GM19438 (cell line): ENCODE results near the gene APLN.

Source experiments
- ATAC-seq: cut with Tn5 transposase; IDR thresholded peaks from one replicate; pipeline ENCODE4 v1.9.1; 2021; ENCODE audit warnings: low read depth; ENCODE audit not compliant: unreplicated experiment

The APLN gene

GRCh38 chrX:129663171-129663570 is 8.4 kb upstream of the APLN start:
- no peak for ATAC-seq

GRCh38 chrX:129661369-129661768 is 6.6 kb upstream of the APLN start:
- ATAC-seq = no peak

- no peak for ATAC-seq
Observed at GRCh38 chrX:129659861-129660260, 5.1 kb upstream of the APLN start.

- no peak for ATAC-seq
Observed at GRCh38 chrX:129659141-129659540, 4.4 kb upstream of the APLN start.

- no peak for ATAC-seq
Observed at GRCh38 chrX:129658429-129658828, 3.7 kb upstream of the APLN start.

GRCh38 chrX:129655547-129656249 is 942 bp upstream of the APLN start:
- no peak for ATAC-seq

- peak; percentile 53 for ATAC-seq
Observed at GRCh38 chrX:129653971-129654651, 645 bp downstream of the APLN start.

GRCh38 chrX:129653181-129653970 is 1.4 kb downstream of the APLN start:
- ATAC-seq = no peak

- no peak for ATAC-seq
Observed at GRCh38 chrX:129652565-129653169, 2.1 kb downstream of the APLN start.

- ATAC-seq = no peak
Observed at GRCh38 chrX:129651756-129652564, 2.8 kb downstream of the APLN start.

- no peak for ATAC-seq
Observed at GRCh38 chrX:129650821-129651510, 3.8 kb downstream of the APLN start.

GRCh38 chrX:129650183-129650689 is 4.5 kb downstream of the APLN start:
- ATAC-seq = no peak

GRCh38 chrX:129649268-129650182 is 5.2 kb downstream of the APLN start:
- no peak for ATAC-seq

GRCh38 chrX:129648514-129649267 is 6.1 kb downstream of the APLN start:
- no peak for ATAC-seq

GRCh38 chrX:129647418-129648410 is 7.0 kb downstream of the APLN start:
- ATAC-seq = no peak

GRCh38 chrX:129646566-129647417 is 8.0 kb downstream of the APLN start:
- ATAC-seq = no peak
